ENCODE measurements around the gene SKA3.
"Not testable (repeated sequence)": the region's sequence is repeated elsewhere in the genome, so short reads cannot be mapped to it uniquely, and the experiment has no call there.

The SKA3 gene

GRCh38 chr13:21219036-21219381, 42.7 kb upstream of the SKA3 start:
- Histone ChIP-seq H3K9ac (ENCODE audit: low read depth, low read length, poor library complexity, severe bottlenecking) (peak overlapping the region; percentile 88), H3K9me2 (replicated peaks; ENCODE audit: low read depth, low read length) (no peaks in the 10 kb centered on the region), H3K79me2 (ENCODE audit: insufficient read depth, low read length) (no peaks in the 10 kb centered on the region), H3K36me3 (ENCODE audit: insufficient read depth, low read length) (0 out of 2 replicates have a peak, but pooled peaks cover 2% of the 10 kb centered on the region), H3F3A (ENCODE audit: low read depth) (peaks cover 22% of the 10 kb centered on the region), H4K20me1 (ENCODE audit: insufficient read depth, low read length, poor library complexity, severe bottlenecking) (no peaks in the 10 kb centered on the region), H3K4me1 (ENCODE audit: insufficient read depth, low read length, poor library complexity, severe bottlenecking) (peaks cover 40% of the 10 kb centered on the region), H2AFZ (ENCODE audit: low read length) (no peak overlapping the region), H3K9me3 (ENCODE audit: insufficient read depth, low read depth, low read length) (peaks cover 11% of the 10 kb centered on the region; the same call in 1 of the 2 replicates), H3K27me3 (ENCODE audit: insufficient read depth, low read length, poor library complexity, severe bottlenecking) (no peaks in the 10 kb centered on the region), H3K4me2 (ENCODE audit: low read depth, low read length, poor library complexity, severe bottlenecking) (peak overlapping the region; percentile 62), H3K4me3 (ENCODE audit: low read length, poor library complexity, severe bottlenecking) (peak overlapping the region; percentile 60)
- TF ChIP-seq CTCF (conservative IDR thresholded peaks at IDR 0.05; ENCODE audit: low read length) (no peak), EZH2phosphoT487 (IDR thresholded peaks at IDR 0.05; ENCODE audit: borderline replicate concordance) (no peak)

- Histone ChIP-seq H3K4me3 (ENCODE audit: low read length, poor library complexity, severe bottlenecking) (peak overlapping the region; percentile 60), H3K9ac (ENCODE audit: low read depth, low read length, poor library complexity, severe bottlenecking) (peak overlapping the region; percentile 88), H3K79me2 (ENCODE audit: insufficient read depth, low read length) (no peaks in the 10 kb centered on the region), H4K20me1 (ENCODE audit: insufficient read depth, low read length, poor library complexity, severe bottlenecking) (no peaks in the 10 kb centered on the region), H3K9me2 (replicated peaks; ENCODE audit: low read depth, low read length) (no peaks in the 10 kb centered on the region), H3K4me2 (ENCODE audit: low read depth, low read length, poor library complexity, severe bottlenecking) (peak overlapping the region; percentile 62), H3K36me3 (ENCODE audit: insufficient read depth, low read length) (0 out of 2 replicates have a peak, but pooled peaks cover 2% of the 10 kb centered on the region), H2AFZ (ENCODE audit: low read length) (no peak overlapping the region; the same call in 1 of the 2 replicates), H3F3A (ENCODE audit: low read depth) (peaks cover 22% of the 10 kb centered on the region), H3K27me3 (ENCODE audit: insufficient read depth, low read length, poor library complexity, severe bottlenecking) (no peaks in the 10 kb centered on the region), H3K4me1 (ENCODE audit: insufficient read depth, low read length, poor library complexity, severe bottlenecking) (peaks cover 40% of the 10 kb centered on the region), H3K9me3 (ENCODE audit: insufficient read depth, low read depth, low read length) (peaks cover 11% of the 10 kb centered on the region; the same call in 1 of the 2 replicates)
- no peak for TF ChIP-seq CTCF (conservative IDR thresholded peaks at IDR 0.05; ENCODE audit: low read length)
- no peak for TF ChIP-seq EZH2phosphoT487 (IDR thresholded peaks at IDR 0.05; ENCODE audit: borderline replicate concordance)
Measured at GRCh38 chr13:21218351-21219035, 42.1 kb upstream of the SKA3 start.

- no peaks in the 10 kb centered on the region for H3K79me2 ChIP-seq (ENCODE audit: insufficient read depth, low read length)
- H3K9me3 ChIP-seq (ENCODE audit: insufficient read depth, low read depth, low read length): peaks cover 5% of the 10 kb centered on the region; the same call in 1 of the 2 replicates
- H2AFZ ChIP-seq (ENCODE audit: low read length): no peak overlapping the region
- H3K27me3 ChIP-seq (ENCODE audit: insufficient read depth, low read length, poor library complexity, severe bottlenecking): no peaks in the 10 kb centered on the region
- no peak overlapping the region for H3K9ac ChIP-seq (ENCODE audit: low read depth, low read length, poor library complexity, severe bottlenecking)
- TF ChIP-seq CTCF (conservative IDR thresholded peaks at IDR 0.05; ENCODE audit: low read length) (no peak), EZH2phosphoT487 (IDR thresholded peaks at IDR 0.05; ENCODE audit: borderline replicate concordance) (no peak)
- H3K36me3 ChIP-seq (ENCODE audit: insufficient read depth, low read length): no peaks in the 10 kb centered on the region
- H3K4me1 ChIP-seq (ENCODE audit: insufficient read depth, low read length, poor library complexity, severe bottlenecking): peaks cover 40% of the 10 kb centered on the region
- peaks cover 22% of the 10 kb centered on the region for H3F3A ChIP-seq (ENCODE audit: low read depth)
- no peaks in the 10 kb centered on the region for H3K9me2 ChIP-seq (replicated peaks; ENCODE audit: low read depth, low read length)
- no peak overlapping the region for H3K4me3 ChIP-seq (ENCODE audit: low read length, poor library complexity, severe bottlenecking)
- H3K4me2 ChIP-seq (ENCODE audit: low read depth, low read length, poor library complexity, severe bottlenecking): no peak overlapping the region
- no peaks in the 10 kb centered on the region for H4K20me1 ChIP-seq (ENCODE audit: insufficient read depth, low read length, poor library complexity, severe bottlenecking)
Measured at GRCh38 chr13:21216332-21216731, 40.0 kb upstream of the SKA3 start.

GRCh38 chr13:21215419-21215818, 39.1 kb upstream of the SKA3 start:
- H3K9ac ChIP-seq (ENCODE audit: low read depth, low read length, poor library complexity, severe bottlenecking); H3K36me3 ChIP-seq (ENCODE audit: insufficient read depth, low read length); H3K9me3 ChIP-seq (ENCODE audit: insufficient read depth, low read depth, low read length); H3K9me2 ChIP-seq (replicated peaks; ENCODE audit: low read depth, low read length); H3K4me3 ChIP-seq (ENCODE audit: low read length, poor library complexity, severe bottlenecking); H2AFZ ChIP-seq (ENCODE audit: low read length); H3K4me2 ChIP-seq (ENCODE audit: low read depth, low read length, poor library complexity, severe bottlenecking); H3K27me3 ChIP-seq (ENCODE audit: insufficient read depth, low read length, poor library complexity, severe bottlenecking); H4K20me1 ChIP-seq (ENCODE audit: insufficient read depth, low read length, poor library complexity, severe bottlenecking); H3K79me2 ChIP-seq (ENCODE audit: insufficient read depth, low read length): not testable (repeated sequence)
- Histone ChIP-seq H3K4me1 (ENCODE audit: insufficient read depth, low read length, poor library complexity, severe bottlenecking) (peaks cover 38% of the 10 kb centered on the region), H3F3A (ENCODE audit: low read depth) (peaks cover 22% of the 10 kb centered on the region)
